ENCODE data around the gene PRR20E. TPM values are rescaled to one million over a fixed set of nuclear protein-coding genes. Genes with fewer than 3 reads are reported as not detected.
"Not testable (repeated sequence)": the region's sequence is repeated elsewhere in the genome, so short reads cannot be mapped to it uniquely, and the experiment has no call there.

Gene PRR20E
- polyA plus RNA-seq (2011; rRNA removed) (not detected in 2 replicates), polyA minus RNA-seq (2011; rRNA and poly(A)+ RNA removed) (not detected in 2 replicates)

- H3K4me3 ChIP-seq (ENCODE audit: low read depth, low read length); DNase-seq (ENCODE audit: low read depth, low spot score); H3K9me3 ChIP-seq (ENCODE audit: control insufficient read depth, insufficient read depth, low read length); POLR2A ChIA-PET; H3K27ac ChIP-seq (ENCODE audit: low read depth, low read length); H3K27me3 ChIP-seq (ENCODE audit: control insufficient read depth, insufficient read depth, low read length); CTCF ChIA-PET: not testable (repeated sequence)
Observed at GRCh38 chr13:57166897-57167296, at the start of gene PRR20E. TSS of gene PRR20E (plus strand) at chr13:57167197. CDS start at chr13:57167584, 387 bp downstream.

- H3K27ac ChIP-seq (ENCODE audit: low read depth, low read length): no peak overlapping the region
- ChIA-PET POLR2A (no interaction called here), CTCF (no interaction called here)
- H3K9me3 ChIP-seq (ENCODE audit: control insufficient read depth, insufficient read depth, low read length): peaks cover 12% of the 10 kb centered on the region; the same call in 1 of the 2 replicates
- H3K27me3 ChIP-seq (ENCODE audit: control insufficient read depth, insufficient read depth, low read length): no peaks in the 10 kb centered on the region
- no peak for DNase-seq (ENCODE audit: low read depth, low spot score)
- TF ChIP-seq CTCF (IDR thresholded peaks at IDR 0.05; ENCODE audit: low read depth, low read length): no peak
- H3K4me3 ChIP-seq (ENCODE audit: low read depth, low read length): no peak overlapping the region
Observed at GRCh38 chr13:57123681-57124080, 43.3 kb upstream of the PRR20E start.

GRCh38 chr13:57128909-57129308 is 38.1 kb upstream of the PRR20E start:
- H3K27ac ChIP-seq (ENCODE audit: low read depth, low read length): no peak overlapping the region
- POLR2A ChIA-PET: no interaction called here
- no peak overlapping the region for H3K4me3 ChIP-seq (ENCODE audit: low read depth, low read length)
- DNase-seq (ENCODE audit: low read depth, low spot score): no peak
- no peak for TF ChIP-seq CTCF (IDR thresholded peaks at IDR 0.05; ENCODE audit: low read depth, low read length)
- peaks cover 7% of the 10 kb centered on the region for H3K9me3 ChIP-seq (ENCODE audit: control insufficient read depth, insufficient read depth, low read length)
- CTCF ChIA-PET: no interaction called here
- no peaks in the 10 kb centered on the region for H3K27me3 ChIP-seq (ENCODE audit: control insufficient read depth, insufficient read depth, low read length)

- POLR2A ChIA-PET: no interaction called here
- peaks cover 6% of the 10 kb centered on the region; the same call in 1 of the 2 replicates for H3K9me3 ChIP-seq (ENCODE audit: control insufficient read depth, insufficient read depth, low read length)
- no peak for DNase-seq (ENCODE audit: low read depth, low spot score)
- H3K4me3 ChIP-seq (ENCODE audit: low read depth, low read length): no peak overlapping the region
- TF ChIP-seq CTCF (IDR thresholded peaks at IDR 0.05; ENCODE audit: low read depth, low read length): no peak
- CTCF ChIA-PET: no interaction called here
- H3K27ac ChIP-seq (ENCODE audit: low read depth, low read length): no peak overlapping the region
- no peaks in the 10 kb centered on the region for H3K27me3 ChIP-seq (ENCODE audit: control insufficient read depth, insufficient read depth, low read length)
Observed at GRCh38 chr13:57136093-57136492, 30.9 kb upstream of the PRR20E start.

- TF ChIP-seq CTCF (IDR thresholded peaks at IDR 0.05; ENCODE audit: low read depth, low read length): no peak
- ChIA-PET POLR2A (no interaction called here), CTCF (no interaction called here)
- no peak for DNase-seq (ENCODE audit: low read depth, low spot score)
- Histone ChIP-seq H3K27me3 (ENCODE audit: control insufficient read depth, insufficient read depth, low read length) (no peaks in the 10 kb centered on the region), H3K9me3 (ENCODE audit: control insufficient read depth, insufficient read depth, low read length) (peaks cover 6% of the 10 kb centered on the region; the same call in 1 of the 2 replicates), H3K27ac (ENCODE audit: low read depth, low read length) (no peak overlapping the region), H3K4me3 (ENCODE audit: low read depth, low read length) (no peak overlapping the region)
Observed at GRCh38 chr13:57137585-57137984, 29.4 kb upstream of the PRR20E start.

- Histone ChIP-seq H3K27ac (ENCODE audit: low read depth, low read length) (no peak overlapping the region), H3K4me3 (ENCODE audit: low read depth, low read length) (no peak overlapping the region), H3K27me3 (ENCODE audit: control insufficient read depth, insufficient read depth, low read length) (no peaks in the 10 kb centered on the region), H3K9me3 (ENCODE audit: control insufficient read depth, insufficient read depth, low read length) (peaks cover 5% of the 10 kb centered on the region; the same call in 1 of the 2 replicates)
- no peak for DNase-seq (ENCODE audit: low read depth, low spot score)
- ChIA-PET CTCF (no interaction called here), POLR2A (no interaction called here)
- no peak for TF ChIP-seq CTCF (IDR thresholded peaks at IDR 0.05; ENCODE audit: low read depth, low read length)
Observed at GRCh38 chr13:57138988-57139387, 28.0 kb upstream of the PRR20E start.

- POLR2A ChIA-PET; H3K4me3 ChIP-seq (ENCODE audit: low read depth, low read length); DNase-seq (ENCODE audit: low read depth, low spot score); H3K27me3 ChIP-seq (ENCODE audit: control insufficient read depth, insufficient read depth, low read length); H3K27ac ChIP-seq (ENCODE audit: low read depth, low read length); CTCF ChIA-PET; H3K9me3 ChIP-seq (ENCODE audit: control insufficient read depth, insufficient read depth, low read length): not testable (repeated sequence)
Observed at GRCh38 chr13:57139781-57140180, 27.2 kb upstream of the PRR20E start.

GRCh38 chr13:57140235-57140968 is 26.6 kb upstream of the PRR20E start, which contains the start of gene PRR20A:
TSS of gene PRR20A (plus strand) at chr13:57140918. CDS start at chr13:57141305, 387 bp downstream.
- CTCF ChIA-PET; DNase-seq (ENCODE audit: low read depth, low spot score); H3K27ac ChIP-seq (ENCODE audit: low read depth, low read length); H3K27me3 ChIP-seq (ENCODE audit: control insufficient read depth, insufficient read depth, low read length); H3K9me3 ChIP-seq (ENCODE audit: control insufficient read depth, insufficient read depth, low read length); H3K4me3 ChIP-seq (ENCODE audit: low read depth, low read length); POLR2A ChIA-PET: not testable (repeated sequence)
